Measurements from ENCODE around the gene SLC17A5.
"Not testable (repeated sequence)": the region's sequence is repeated elsewhere in the genome, so short reads cannot be mapped to it uniquely, and the experiment has no call there.

The SLC17A5 gene

GRCh38 chr6:73571218-73572181 is 82.3 kb downstream of the SLC17A5 start:
- H3K4me1 Mint-ChIP-seq (ENCODE audit: low read depth); H3K9me3 Mint-ChIP-seq; H3K27me3 Mint-ChIP-seq; H3K36me3 Mint-ChIP-seq (ENCODE audit: low read depth): not testable (repeated sequence)
- Mint-ChIP-seq H3K4me3 (peak overlapping the region; percentile 17), H3K27ac (peak overlapping the region; percentile 24)

GRCh38 chr6:73569121-73569520 is 84.7 kb downstream of the SLC17A5 start:
- H3K4me1 Mint-ChIP-seq (ENCODE audit: low read depth) = no peaks in the 10 kb centered on the region
- no peaks in the 10 kb centered on the region for H3K27me3 Mint-ChIP-seq
- no peak overlapping the region for H3K4me3 Mint-ChIP-seq
- no peaks in the 10 kb centered on the region for H3K9me3 Mint-ChIP-seq
- no peak overlapping the region for H3K27ac Mint-ChIP-seq
- no peaks in the 10 kb centered on the region for H3K36me3 Mint-ChIP-seq (ENCODE audit: low read depth)

- no peak overlapping the region for H3K27ac Mint-ChIP-seq
- no peaks in the 10 kb centered on the region for H3K9me3 Mint-ChIP-seq
- no peak overlapping the region for H3K4me3 Mint-ChIP-seq
- no peaks in the 10 kb centered on the region for H3K36me3 Mint-ChIP-seq (ENCODE audit: low read depth)
- H3K4me1 Mint-ChIP-seq (ENCODE audit: low read depth) = no peaks in the 10 kb centered on the region
- H3K27me3 Mint-ChIP-seq = no peaks in the 10 kb centered on the region
These were observed 86.7 kb downstream of the SLC17A5 start for GRCh38 chr6:73566954-73567591.

- H3K4me1 Mint-ChIP-seq (ENCODE audit: low read depth); H3K27ac Mint-ChIP-seq; H3K27me3 Mint-ChIP-seq: not testable (repeated sequence)
These were observed 87.3 kb downstream of the SLC17A5 start for GRCh38 chr6:73566486-73566871.

GRCh38 chr6:73565767-73566485 is 87.9 kb downstream of the SLC17A5 start:
- Mint-ChIP-seq H3K27ac (no peak overlapping the region), H3K4me1 (ENCODE audit: low read depth) (peaks cover 2% of the 10 kb centered on the region), H3K4me3 (no peak overlapping the region), H3K36me3 (ENCODE audit: low read depth) (no peaks in the 10 kb centered on the region), H3K9me3 (no peaks in the 10 kb centered on the region), H3K27me3 (no peaks in the 10 kb centered on the region)

More at GRCh38 chr6:73566486-73566871, 87.3 kb downstream of the SLC17A5 start:
- H3K36me3 Mint-ChIP-seq (ENCODE audit: low read depth); H3K9me3 Mint-ChIP-seq; H3K4me3 Mint-ChIP-seq: not testable (repeated sequence)

DNA sequence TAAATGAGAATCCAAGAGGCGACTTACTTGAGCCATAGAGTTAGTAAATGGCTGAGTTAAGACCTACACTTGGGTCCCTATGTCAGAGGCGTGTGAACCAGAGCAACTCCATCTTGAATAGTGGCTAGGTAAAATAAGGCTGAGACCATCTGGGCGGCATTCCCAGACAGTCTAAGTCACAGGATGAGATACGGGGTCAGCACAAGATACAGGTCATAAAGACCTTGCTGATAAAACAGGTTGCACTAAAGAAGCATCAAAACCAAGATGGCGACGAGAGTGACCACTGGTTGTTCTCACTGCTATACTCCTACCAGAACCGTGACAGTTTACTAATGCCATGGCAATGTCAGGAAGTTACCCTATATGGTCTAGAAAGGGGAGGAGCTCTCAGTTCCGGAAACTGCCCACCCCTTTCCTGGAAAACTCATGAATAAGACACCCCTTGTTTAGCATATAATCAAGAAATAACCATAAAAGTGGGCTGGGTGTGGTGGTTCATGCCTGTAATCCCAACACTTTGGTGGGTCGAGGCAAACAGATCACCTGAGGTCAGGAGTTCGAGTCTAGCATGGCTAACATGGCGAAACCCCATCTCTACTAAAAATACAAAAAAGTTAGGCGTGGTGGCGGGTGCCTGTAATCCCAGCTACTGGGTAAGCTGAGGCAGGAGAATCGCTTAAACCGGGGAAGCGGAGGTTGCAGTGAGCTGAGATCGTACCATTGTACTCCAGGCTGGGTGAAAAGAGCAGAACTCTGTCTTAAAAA is 89.0 kb downstream of the SLC17A5 start:
- H3K36me3 Mint-ChIP-seq (ENCODE audit: low read depth) = no peaks in the 10 kb centered on the region

GRCh38 chr6:73562558-73562957 is 91.2 kb downstream of the SLC17A5 start:
- H3K36me3 Mint-ChIP-seq (ENCODE audit: low read depth) = no peaks in the 10 kb centered on the region
- H3K9me3 Mint-ChIP-seq = no peaks in the 10 kb centered on the region
- no peaks in the 10 kb centered on the region for H3K27me3 Mint-ChIP-seq
- H3K4me3 Mint-ChIP-seq = no peak overlapping the region
- H3K27ac Mint-ChIP-seq = no peak overlapping the region
- H3K4me1 Mint-ChIP-seq (ENCODE audit: low read depth) = peaks cover 27% of the 10 kb centered on the region

More for the DNA sequence above, 89.0 kb downstream of the SLC17A5 start:
- no peak overlapping the region for H3K4me3 Mint-ChIP-seq
- no peaks in the 10 kb centered on the region for H3K9me3 Mint-ChIP-seq
- no peak overlapping the region for H3K27ac Mint-ChIP-seq
- no peaks in the 10 kb centered on the region for H3K27me3 Mint-ChIP-seq
- H3K4me1 Mint-ChIP-seq (ENCODE audit: low read depth) = peaks cover 12% of the 10 kb centered on the region

- H3K4me3 Mint-ChIP-seq = no peak overlapping the region
- no peaks in the 10 kb centered on the region for H3K9me3 Mint-ChIP-seq
- no peaks in the 10 kb centered on the region for H3K27me3 Mint-ChIP-seq
- no peaks in the 10 kb centered on the region for H3K36me3 Mint-ChIP-seq (ENCODE audit: low read depth)
- H3K4me1 Mint-ChIP-seq (ENCODE audit: low read depth) = peaks cover 27% of the 10 kb centered on the region
- no peak overlapping the region for H3K27ac Mint-ChIP-seq
These were observed 92.9 kb downstream of the SLC17A5 start for GRCh38 chr6:73560853-73561407.

DNA sequence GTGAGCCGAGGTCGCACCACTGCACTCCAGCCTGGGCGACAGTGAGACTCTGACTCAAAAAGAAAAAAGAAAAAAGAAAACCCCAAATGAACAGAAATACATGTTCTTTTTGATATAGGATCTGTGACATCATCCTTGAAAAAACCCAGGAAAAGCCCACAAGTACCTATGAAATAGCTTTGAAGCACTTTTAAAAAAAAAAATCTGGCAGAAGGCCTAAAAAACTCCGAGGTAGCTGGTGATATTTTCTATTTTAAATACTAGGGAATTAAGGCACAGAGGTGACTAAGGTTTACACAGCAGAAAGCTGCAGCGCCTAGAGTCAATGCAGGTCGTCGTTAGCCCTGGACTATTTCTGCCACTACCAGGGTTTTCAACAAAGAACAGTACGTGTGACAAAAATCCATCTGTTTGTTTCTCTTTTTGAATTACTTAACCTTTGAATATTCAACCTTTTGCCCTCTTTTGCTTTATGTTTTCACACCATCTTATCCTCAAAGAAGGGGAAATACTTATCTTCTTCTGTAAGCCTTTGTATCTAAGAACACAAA is 93.5 kb downstream of the SLC17A5 start:
- H3K36me3 Mint-ChIP-seq (ENCODE audit: low read depth) = no peaks in the 10 kb centered on the region
- H3K4me1 Mint-ChIP-seq (ENCODE audit: low read depth) = peaks cover 27% of the 10 kb centered on the region
- no peak overlapping the region for H3K27ac Mint-ChIP-seq
- no peaks in the 10 kb centered on the region for H3K27me3 Mint-ChIP-seq
- no peak overlapping the region for H3K4me3 Mint-ChIP-seq
- no peaks in the 10 kb centered on the region for H3K9me3 Mint-ChIP-seq

- H3K4me1 Mint-ChIP-seq (ENCODE audit: low read depth) = peaks cover 27% of the 10 kb centered on the region
- H3K27ac Mint-ChIP-seq; H3K9me3 Mint-ChIP-seq; H3K36me3 Mint-ChIP-seq (ENCODE audit: low read depth); H3K4me3 Mint-ChIP-seq; H3K27me3 Mint-ChIP-seq: not testable (repeated sequence)
These were observed 94.4 kb downstream of the SLC17A5 start for GRCh38 chr6:73559399-73559794.

GRCh38 chr6:73558624-73559398 is 95.0 kb downstream of the SLC17A5 start:
- Mint-ChIP-seq H3K4me1 (ENCODE audit: low read depth) (peaks cover 27% of the 10 kb centered on the region), H3K27ac (no peak overlapping the region), H3K4me3 (no peak overlapping the region), H3K9me3 (no peaks in the 10 kb centered on the region), H3K27me3 (no peaks in the 10 kb centered on the region), H3K36me3 (ENCODE audit: low read depth) (no peaks in the 10 kb centered on the region)

GRCh38 chr6:73556836-73557235 is 97.0 kb downstream of the SLC17A5 start:
- no peak overlapping the region for H3K27ac Mint-ChIP-seq
- H3K4me1 Mint-ChIP-seq (ENCODE audit: low read depth) = peaks cover 27% of the 10 kb centered on the region

DNA sequence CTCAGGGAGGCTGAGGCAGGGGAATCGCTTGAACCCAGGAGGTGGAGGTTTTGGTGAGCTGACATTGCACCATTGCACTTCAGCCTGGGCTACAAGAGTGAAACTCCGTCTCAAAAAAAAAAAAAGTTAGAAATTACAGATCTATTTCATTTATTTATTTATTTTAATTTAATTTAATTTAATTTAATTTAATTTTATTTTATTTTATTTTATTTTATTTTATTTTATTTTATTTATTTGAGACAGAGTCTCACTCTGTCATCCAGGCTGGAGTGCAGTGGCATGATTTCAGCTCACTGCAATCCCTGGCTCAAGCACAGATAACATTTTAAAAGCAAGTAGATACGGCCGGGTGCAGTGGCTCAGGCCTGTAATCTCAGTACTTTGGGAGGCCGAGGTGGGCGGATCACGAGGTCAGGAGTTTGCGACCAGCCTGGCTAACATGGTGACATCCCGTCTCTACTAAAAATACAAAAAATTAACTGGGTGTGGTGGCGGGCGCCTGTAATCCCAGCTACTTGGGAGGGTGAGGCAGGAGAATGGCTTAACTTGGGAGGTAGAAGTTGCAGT is 98.3 kb downstream of the SLC17A5 start:
- H3K36me3 Mint-ChIP-seq (ENCODE audit: low read depth); H3K9me3 Mint-ChIP-seq; H3K27ac Mint-ChIP-seq; H3K4me3 Mint-ChIP-seq; H3K27me3 Mint-ChIP-seq: not testable (repeated sequence)
- peaks cover 20% of the 10 kb centered on the region for H3K4me1 Mint-ChIP-seq (ENCODE audit: low read depth)

More at GRCh38 chr6:73556836-73557235, 97.0 kb downstream of the SLC17A5 start:
- H3K9me3 Mint-ChIP-seq = no peaks in the 10 kb centered on the region
- no peaks in the 10 kb centered on the region for H3K27me3 Mint-ChIP-seq
- H3K36me3 Mint-ChIP-seq (ENCODE audit: low read depth) = no peaks in the 10 kb centered on the region
- no peak overlapping the region for H3K4me3 Mint-ChIP-seq
